ENCODE data around the gene ZFAND3. TPM values are rescaled to one million over a fixed set of nuclear protein-coding genes. Genes with fewer than 3 reads are reported as not detected.

ZFAND3 gene
- total RNA-seq, 1 experiment from 2014 or later = 47.2 TPM

DNA sequence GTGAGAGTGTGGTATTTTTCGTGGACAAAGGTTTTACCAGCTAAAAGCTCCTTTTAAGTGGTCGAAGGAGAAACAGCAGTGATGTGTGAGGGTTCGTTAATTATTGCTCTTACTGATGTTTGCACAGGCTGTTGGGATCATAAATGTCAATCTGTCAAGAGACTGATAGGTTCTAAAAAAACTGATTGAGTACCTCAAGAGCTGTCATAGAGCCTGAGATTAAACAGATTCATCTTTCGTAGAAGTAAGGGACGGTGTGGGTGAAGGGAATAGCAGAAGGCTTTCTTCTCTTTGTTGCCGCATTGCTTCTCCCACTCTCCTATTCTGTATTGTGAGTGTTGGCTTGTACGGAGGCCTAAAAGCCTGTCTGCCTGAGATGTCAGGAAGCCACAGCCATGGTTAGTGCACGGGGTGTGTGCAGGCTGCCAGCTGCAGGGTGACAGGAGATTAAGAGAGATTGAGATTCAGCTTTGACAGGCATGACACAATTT, 291.0 kb downstream of the ZFAND3 start:
- DNase-seq (ENCODE audit: low read depth, low spot score) (no peak), ATAC-seq (no peak)
- Histone ChIP-seq H4K20me1 (ENCODE audit: insufficient read depth) (0 out of 2 replicates have a peak, but pooled peaks cover 3% of the 10 kb centered on the region), H2AFZ (ENCODE audit: low read depth, low read length, poor library complexity, severe bottlenecking) (no peak overlapping the region), H3K4me3 (replicated peaks in 1 of 2; ENCODE audit: low read depth in 1 of 2, low read length in 2 of 2) (no peak overlapping the region), H3K4me2 (ENCODE audit: low read length) (no peak overlapping the region), H3K36me3 (ENCODE audit: control insufficient read depth in 1 of 2, insufficient read depth in 2 of 2, low read length in 2 of 2) (no peaks in the 10 kb centered on the region), H3K27ac (ENCODE audit: low read depth, low read length) (no peak overlapping the region), H3K79me2 (ENCODE audit: insufficient read depth, low read length) (0 out of 2 replicates have a peak, but pooled peaks cover 5% of the 10 kb centered on the region), H3K9me2 (ENCODE audit: insufficient read depth) (no peaks in the 10 kb centered on the region), H3K4me1 (ENCODE audit: control insufficient read depth in 1 of 2, insufficient read depth in 2 of 2, low read length in 2 of 2) (no peaks in the 10 kb centered on the region), H3K9ac (ENCODE audit: low read length) (no peak overlapping the region), H3K27me3 (ENCODE audit: insufficient read depth, low read length) (no peaks in the 10 kb centered on the region), H3K9me3 (ENCODE audit: control insufficient read depth in 1 of 2, insufficient read depth in 1 of 2, low read depth in 1 of 2, low read length in 2 of 2) (no peaks in the 10 kb centered on the region)
- RAD21 ChIA-PET (ENCODE audit: low non-redundant PET in 1 of 2, low total read pairs in 2 of 2, uncharacterized antibody in 2 of 2, unreplicated experiment in 2 of 2) = no interaction called here
- CTCF ChIA-PET = no interaction called here
- POLR2A ChIA-PET = no interaction called here
- no peak for TF ChIP-seq POLR2AphosphoS5 (IDR thresholded peaks at IDR 0.05; ENCODE audit: low read depth, low read length)
- no peak for TF ChIP-seq EZH2 (IDR thresholded peaks at IDR 0.05)
- intact Hi-C loops (cut with micrococcal nuclease) = no loop called here
- BruUV-seq (replicated peaks) = no TSS peak

DNA sequence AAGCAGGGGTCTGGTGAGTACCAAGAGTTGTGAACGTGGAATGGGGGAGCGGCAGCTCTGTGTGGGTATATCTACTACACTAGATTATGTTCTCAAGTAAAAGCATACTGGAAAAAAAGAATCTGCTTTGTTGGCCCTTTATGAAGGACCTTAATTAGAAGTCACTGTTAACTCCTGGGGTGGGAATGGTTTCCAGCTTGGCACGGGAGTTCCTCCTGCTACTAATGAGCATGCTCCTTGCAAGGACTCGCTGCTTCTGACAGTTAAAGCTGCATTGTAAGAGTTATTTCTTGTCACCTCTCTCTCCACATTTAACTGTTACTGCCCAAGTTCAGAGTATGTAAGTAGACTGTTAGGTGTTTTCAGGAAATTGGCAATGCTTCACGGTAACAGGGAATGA, 292.7 kb downstream of the ZFAND3 start:
- no peak overlapping the region for H3K4me3 ChIP-seq (replicated peaks in 1 of 2; ENCODE audit: low read depth in 1 of 2, low read length in 2 of 2)
- DNase-seq (ENCODE audit: low read depth, low spot score) (no peak), ATAC-seq (no peak)
- CTCF ChIA-PET = no interaction called here
- no TSS peak for BruUV-seq (replicated peaks)
- no peak overlapping the region for H3K4me2 ChIP-seq (ENCODE audit: low read length)
- TF ChIP-seq ELF1 (IDR thresholded peaks at IDR 0.05; ENCODE audit: borderline replicate concordance, low read depth) (no peak), ZNF274 (IDR thresholded peaks at IDR 0.05; ENCODE audit: low read depth, low read length) (no peak), JUND (IDR thresholded peaks at IDR 0.05) (no peak)
- no peaks in the 10 kb centered on the region for H3K9me3 ChIP-seq (ENCODE audit: control insufficient read depth in 1 of 2, insufficient read depth in 1 of 2, low read depth in 1 of 2, low read length in 2 of 2)
- intact Hi-C loops (cut with micrococcal nuclease) = no loop called here
- POLR2A ChIA-PET = no interaction called here
- no peak overlapping the region for H3K27ac ChIP-seq (ENCODE audit: low read depth, low read length)
- RAD21 ChIA-PET (ENCODE audit: low non-redundant PET in 1 of 2, low total read pairs in 2 of 2, uncharacterized antibody in 2 of 2, unreplicated experiment in 2 of 2) = no interaction called here
- no peaks in the 10 kb centered on the region for H3K36me3 ChIP-seq (ENCODE audit: control insufficient read depth in 1 of 2, insufficient read depth in 2 of 2, low read length in 2 of 2)
- 0 out of 2 replicates have a peak, but pooled peaks cover 3% of the 10 kb centered on the region for H4K20me1 ChIP-seq (ENCODE audit: insufficient read depth)
- H3K9me2 ChIP-seq (ENCODE audit: insufficient read depth) = no peaks in the 10 kb centered on the region
- no peaks in the 10 kb centered on the region for H3K27me3 ChIP-seq (ENCODE audit: insufficient read depth, low read length)
- no peak overlapping the region for H2AFZ ChIP-seq (ENCODE audit: low read depth, low read length, poor library complexity, severe bottlenecking)
- H3K4me1 ChIP-seq (ENCODE audit: control insufficient read depth in 1 of 2, insufficient read depth in 2 of 2, low read length in 2 of 2) = no peaks in the 10 kb centered on the region
- 0 out of 2 replicates have a peak, but pooled peaks cover 5% of the 10 kb centered on the region for H3K79me2 ChIP-seq (ENCODE audit: insufficient read depth, low read length)
- no peak overlapping the region for H3K9ac ChIP-seq (ENCODE audit: low read length)
